ENCODE results near the gene CHST11. TPM values are rescaled to one million over a fixed set of nuclear protein-coding genes. Genes with fewer than 3 reads are reported as not detected.

CHST11 gene
- total and polyA plus RNA-seq, 9 of the 15 experiments (the other 6 are each of a cell fraction or from before 2014, with no cell fraction given), result 2.3 to 38.7 (median 15.0) TPM

- TF ChIP-seq CEBPB (tag; IDR thresholded peaks at IDR 0.05) (peak; percentile 35; the same call in 1 of the 2 replicates), ZNF197 (CRISPR knock-in tag; IDR thresholded peaks at IDR 0.05; ENCODE audit: low read depth) (0 out of 2 replicates have a peak, but pooled peaks have one; percentile 4), CCAR2 (IDR thresholded peaks at IDR 0.05; ENCODE audit: low read depth, low read length) (no peak), ZNF253 (CRISPR knock-in tag; conservative IDR thresholded peaks at IDR 0.05) (no peak), STAT5B (CRISPR knock-in tag; IDR thresholded peaks at IDR 0.05) (no peak), PATZ1 (CRISPR knock-in tag; IDR thresholded peaks at IDR 0.05; ENCODE audit: borderline replicate concordance) (no peak), ZHX1 (conservative IDR thresholded peaks at IDR 0.05; ENCODE audit: low read length) (no peak), DIDO1 (tag; IDR thresholded peaks at IDR 0.05; ENCODE audit: low read depth) (no peak), ZNF175 (CRISPR knock-in tag; IDR thresholded peaks at IDR 0.05; ENCODE audit: low read depth) (0 out of 2 replicates have a peak, but pooled peaks have one; percentile 48), FUS (optimal IDR thresholded peaks at IDR 0.05; ENCODE audit: low read depth, low read length) (no peak), SETDB1 (IDR thresholded peaks at IDR 0.05; ENCODE audit: low read length) (no peak), MEIS2 (IDR thresholded peaks at IDR 0.05; ENCODE audit: partially characterized antibody) (peak; percentile 84), PCBP1 (IDR thresholded peaks at IDR 0.05; ENCODE audit: low read depth, low read length, poor library complexity, severe bottlenecking) (no peak), SIN3A (IDR thresholded peaks at IDR 0.05; ENCODE audit: borderline replicate concordance in 2 of 2, control insufficient read depth in 1 of 2, low read depth in 2 of 2, low read length in 2 of 2) (no peak), TAF15 (IDR thresholded peaks at IDR 0.05; ENCODE audit: low read depth, low read length) (no peak), ZNF507 (tag; conservative IDR thresholded peaks at IDR 0.05) (no peak)
- TF ChIP-seq, protein P1, sequence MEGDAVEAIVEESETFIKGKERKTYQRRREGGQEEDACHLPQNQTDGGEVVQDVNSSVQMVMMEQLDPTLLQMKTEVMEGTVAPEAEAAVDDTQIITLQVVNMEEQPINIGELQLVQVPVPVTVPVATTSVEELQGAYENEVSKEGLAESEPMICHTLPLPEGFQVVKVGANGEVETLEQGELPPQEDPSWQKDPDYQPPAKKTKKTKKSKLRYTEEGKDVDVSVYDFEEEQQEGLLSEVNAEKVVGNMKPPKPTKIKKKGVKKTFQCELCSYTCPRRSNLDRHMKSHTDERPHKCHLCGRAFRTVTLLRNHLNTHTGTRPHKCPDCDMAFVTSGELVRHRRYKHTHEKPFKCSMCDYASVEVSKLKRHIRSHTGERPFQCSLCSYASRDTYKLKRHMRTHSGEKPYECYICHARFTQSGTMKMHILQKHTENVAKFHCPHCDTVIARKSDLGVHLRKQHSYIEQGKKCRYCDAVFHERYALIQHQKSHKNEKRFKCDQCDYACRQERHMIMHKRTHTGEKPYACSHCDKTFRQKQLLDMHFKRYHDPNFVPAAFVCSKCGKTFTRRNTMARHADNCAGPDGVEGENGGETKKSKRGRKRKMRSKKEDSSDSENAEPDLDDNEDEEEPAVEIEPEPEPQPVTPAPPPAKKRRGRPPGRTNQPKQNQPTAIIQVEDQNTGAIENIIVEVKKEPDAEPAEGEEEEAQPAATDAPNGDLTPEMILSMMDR (IDR thresholded peaks at IDR 0.05 in 2 of 3, conservative IDR thresholded peaks at IDR 0.05 in 1 of 3; ENCODE audit: insufficient read depth in 2 of 3, low read depth in 1 of 3, low read length in 3 of 3), result no peak
- TF ChIP-seq, protein P2, sequence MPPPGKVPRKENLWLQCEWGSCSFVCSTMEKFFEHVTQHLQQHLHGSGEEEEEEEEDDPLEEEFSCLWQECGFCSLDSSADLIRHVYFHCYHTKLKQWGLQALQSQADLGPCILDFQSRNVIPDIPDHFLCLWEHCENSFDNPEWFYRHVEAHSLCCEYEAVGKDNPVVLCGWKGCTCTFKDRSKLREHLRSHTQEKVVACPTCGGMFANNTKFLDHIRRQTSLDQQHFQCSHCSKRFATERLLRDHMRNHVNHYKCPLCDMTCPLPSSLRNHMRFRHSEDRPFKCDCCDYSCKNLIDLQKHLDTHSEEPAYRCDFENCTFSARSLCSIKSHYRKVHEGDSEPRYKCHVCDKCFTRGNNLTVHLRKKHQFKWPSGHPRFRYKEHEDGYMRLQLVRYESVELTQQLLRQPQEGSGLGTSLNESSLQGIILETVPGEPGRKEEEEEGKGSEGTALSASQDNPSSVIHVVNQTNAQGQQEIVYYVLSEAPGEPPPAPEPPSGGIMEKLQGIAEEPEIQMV (tag; conservative IDR thresholded peaks at IDR 0.05; ENCODE audit: low read depth), result no peak
Measured at GRCh38 chr12:104603545-104603973, 146.8 kb downstream of the CHST11 start (continued).
